HG02943 (cell line): Measurements from ENCODE around the gene PRELID1.
"Not testable (repeated sequence)": the region's sequence is repeated elsewhere in the genome, so short reads cannot be mapped to it uniquely, and the experiment has no call there.

Source experiments
- ATAC-seq: cut with Tn5 transposase; IDR thresholded peaks from one replicate; pipeline ENCODE4 v1.9.1; 2021; ENCODE audit warnings: mild to moderate bottlenecking, low read depth, moderate library complexity; ENCODE audit not compliant: unreplicated experiment

Gene PRELID1, protein sequence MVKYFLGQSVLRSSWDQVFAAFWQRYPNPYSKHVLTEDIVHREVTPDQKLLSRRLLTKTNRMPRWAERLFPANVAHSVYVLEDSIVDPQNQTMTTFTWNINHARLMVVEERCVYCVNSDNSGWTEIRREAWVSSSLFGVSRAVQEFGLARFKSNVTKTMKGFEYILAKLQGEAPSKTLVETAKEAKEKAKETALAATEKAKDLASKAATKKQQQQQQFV

DNA sequence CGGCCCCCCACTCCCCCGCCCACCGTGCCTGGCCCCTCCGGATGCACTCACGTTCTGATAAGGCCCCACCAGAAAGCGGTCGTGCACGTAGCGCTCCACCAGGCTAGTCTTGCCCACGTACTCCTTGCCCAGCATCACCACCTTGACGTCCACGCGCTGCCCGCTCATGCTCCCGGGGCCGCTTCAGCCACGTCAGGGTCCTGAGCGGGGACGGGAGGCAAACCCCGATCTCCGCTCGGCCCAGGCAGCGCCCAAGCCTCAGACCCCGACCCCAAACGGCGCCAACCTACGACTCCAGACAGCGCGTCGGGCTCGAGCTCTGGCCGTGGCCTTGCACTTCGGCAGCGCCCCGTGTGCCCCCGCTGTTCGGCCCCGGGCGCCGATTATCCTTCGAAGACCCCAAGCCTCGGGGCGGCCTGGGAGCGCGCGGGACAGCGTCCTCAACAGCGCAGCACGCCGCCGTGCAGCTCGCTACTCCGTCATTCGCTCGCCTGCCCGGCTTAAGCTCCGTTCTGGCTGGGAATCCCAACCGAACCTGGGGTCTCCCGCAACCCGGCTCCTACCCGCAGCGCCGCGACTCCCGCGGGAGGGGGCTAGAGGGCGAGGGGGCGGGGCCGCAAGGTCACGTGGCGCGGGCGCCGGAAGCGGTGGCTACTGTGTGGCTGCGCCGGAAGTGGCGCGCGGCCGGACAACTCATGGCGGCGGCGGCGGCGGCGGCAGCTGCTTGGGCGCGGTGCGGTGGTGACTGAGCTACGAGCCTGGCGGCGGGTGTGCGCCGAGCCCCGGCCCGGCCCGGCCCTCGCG, at the start of gene PRELID1, which contains the start of gene RAB24:
Gene PRELID1, plus strand, starts transcription at position 679 of the 804 bp plus-strand sequence. CDS start 187 bp downstream, outside the sequence.
Gene RAB24, minus strand, starts transcription at position 599 of the 804 bp plus-strand sequence. Its CDS starts 431 bp downstream, at position 168.
- ATAC-seq = peak; percentile 56

DNA sequence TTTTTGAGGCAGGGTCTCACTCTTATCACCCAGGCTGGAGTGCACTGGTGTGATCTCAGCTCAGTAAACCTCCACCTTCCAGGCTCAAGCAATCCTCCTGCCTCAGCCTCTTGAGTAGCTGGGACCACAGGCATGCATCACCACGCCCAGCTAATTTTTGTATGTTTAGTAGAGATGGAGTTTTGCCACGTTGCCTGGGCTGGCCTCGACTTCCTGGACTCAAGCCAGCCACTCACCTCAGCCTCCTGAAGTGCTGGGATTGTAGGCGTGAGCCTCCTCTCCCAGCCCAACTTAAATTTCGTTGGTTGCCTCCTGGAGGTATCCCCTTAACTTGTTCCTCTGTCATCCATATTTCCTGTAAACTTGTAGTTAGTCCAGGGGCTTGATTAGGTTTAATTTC, 47.3 kb upstream of the PRELID1 start:
- ATAC-seq = no peak

DNA sequence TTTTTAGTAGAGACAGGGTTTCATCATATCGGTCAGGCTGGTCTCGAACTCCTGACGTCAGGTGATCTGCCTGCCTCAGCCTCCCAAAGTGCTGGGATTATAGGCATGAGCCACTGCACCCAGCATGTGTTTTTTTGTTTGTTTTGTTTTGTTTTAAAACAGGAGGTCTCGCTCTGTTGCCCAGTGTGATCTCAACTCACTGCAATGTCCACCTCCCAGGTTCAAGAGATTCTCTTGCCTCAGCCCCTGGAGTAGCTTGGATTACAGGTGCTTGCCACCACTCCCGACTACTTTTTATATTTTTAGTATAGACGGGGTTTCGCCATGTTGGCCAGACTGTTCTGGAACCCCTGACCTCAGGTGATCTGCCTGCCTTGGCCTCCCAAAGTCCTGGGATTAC, 44.9 kb upstream of the PRELID1 start:
- not testable (repeated sequence) for ATAC-seq

DNA sequence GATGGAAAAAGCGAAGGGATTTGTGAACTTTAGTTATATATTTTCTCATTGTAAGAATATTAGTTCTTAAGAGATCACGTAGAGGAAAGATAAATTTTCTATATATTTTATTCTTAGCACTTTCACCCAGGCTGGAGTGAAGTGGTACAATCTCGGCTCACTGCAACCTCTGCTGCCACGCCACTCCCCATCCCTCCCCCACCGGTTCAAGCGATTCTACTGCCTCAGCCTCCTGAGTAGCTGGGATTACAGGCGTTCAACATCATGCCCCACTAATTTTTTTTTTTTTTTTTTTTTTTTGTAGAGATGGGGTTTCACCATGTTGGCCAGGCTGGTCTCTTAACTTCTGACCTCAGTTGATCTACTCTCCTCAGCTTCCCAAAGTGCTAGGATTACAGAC, 42.6 kb upstream of the PRELID1 start:
- no peak for ATAC-seq

DNA sequence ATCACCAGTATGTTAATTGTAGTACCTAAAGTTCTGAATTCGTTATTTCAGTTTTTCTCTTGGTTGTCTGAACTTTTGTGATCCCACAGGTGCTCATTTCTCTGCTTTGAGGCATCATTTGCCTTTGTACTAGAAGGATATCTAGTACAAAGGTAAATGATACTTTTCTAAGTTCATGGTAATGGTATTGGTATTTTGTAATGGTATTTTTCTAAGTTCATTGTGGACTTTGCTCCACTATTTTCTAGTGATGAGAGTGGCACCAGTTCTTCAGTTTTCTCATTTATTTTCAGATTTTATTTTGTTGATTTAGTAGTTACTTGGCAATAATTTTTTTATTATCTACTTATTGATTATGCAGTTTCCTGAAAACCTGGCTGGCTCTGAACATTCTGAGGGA, 42.1 kb upstream of the PRELID1 start:
- ATAC-seq = no peak

DNA sequence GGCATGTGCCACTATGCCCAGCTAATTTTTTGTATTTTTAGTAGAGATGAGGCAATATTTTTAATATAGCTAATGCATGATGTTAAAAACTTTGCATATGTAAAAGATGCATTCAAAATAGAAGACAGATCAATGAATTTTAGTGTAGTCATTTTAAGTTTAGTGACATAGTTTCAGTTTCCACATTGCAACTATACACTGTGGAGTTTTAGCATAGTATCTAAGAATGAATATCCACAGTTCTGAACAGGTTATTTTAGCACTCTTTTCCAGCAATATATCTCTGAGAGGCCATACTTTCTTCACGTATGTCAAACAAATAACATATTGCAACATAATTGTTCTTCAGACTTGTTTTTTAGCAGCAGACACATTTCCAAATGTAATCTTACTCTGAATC, 39.4 kb upstream of the PRELID1 start:
- no peak for ATAC-seq

DNA sequence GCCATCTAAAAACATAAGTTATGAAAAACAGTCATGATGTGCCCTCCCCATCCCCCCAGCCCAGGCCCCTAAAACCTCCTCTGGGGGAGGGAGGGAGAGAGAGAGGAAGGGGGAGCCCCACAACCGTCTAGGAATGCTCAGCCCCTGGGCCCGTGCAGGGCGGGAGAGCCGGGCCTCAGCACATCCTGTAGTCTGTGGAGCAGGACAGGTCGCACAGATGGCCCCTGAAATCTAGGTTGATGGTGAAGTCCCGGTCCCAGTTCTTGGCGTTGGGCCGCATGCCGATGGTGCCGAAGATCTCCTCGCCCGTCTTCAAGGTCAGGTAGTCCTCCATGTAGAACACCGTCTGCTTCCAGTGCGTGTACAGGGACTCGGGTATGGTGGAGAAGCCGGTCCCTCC, 38.2 kb upstream of the PRELID1 start:
- ATAC-seq = no peak

DNA sequence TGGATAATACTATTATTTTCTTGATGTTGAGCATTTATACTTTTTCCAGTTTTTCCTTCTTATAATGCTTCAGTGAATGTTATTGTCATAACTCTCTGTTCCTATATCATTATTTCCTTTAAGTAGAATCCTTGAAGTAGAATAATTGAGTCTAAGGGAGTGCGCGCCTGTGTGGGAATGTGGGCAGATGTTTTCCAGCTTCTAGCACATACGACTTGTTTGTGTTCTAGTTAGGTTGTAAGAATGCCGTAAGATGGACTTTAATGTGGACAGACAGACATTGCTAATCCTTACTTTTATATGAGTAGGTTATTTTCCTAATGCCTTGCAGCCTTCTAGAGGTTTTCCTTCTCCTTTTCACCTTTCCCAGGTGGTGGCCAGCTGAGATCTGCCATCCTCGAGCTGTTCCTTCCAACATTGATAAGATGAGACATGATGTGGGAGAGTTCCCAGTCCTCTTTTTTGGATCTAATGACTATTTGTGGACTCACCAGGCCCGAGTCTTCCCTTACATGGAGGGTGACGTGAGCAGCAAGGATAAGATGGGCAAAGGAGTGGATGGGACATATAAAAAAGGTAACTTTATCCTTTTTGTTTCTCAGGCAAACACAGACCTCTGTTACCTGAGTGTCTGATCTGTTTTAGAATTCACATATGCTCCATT, 34.2 kb upstream of the PRELID1 start:
- ATAC-seq = no peak

DNA sequence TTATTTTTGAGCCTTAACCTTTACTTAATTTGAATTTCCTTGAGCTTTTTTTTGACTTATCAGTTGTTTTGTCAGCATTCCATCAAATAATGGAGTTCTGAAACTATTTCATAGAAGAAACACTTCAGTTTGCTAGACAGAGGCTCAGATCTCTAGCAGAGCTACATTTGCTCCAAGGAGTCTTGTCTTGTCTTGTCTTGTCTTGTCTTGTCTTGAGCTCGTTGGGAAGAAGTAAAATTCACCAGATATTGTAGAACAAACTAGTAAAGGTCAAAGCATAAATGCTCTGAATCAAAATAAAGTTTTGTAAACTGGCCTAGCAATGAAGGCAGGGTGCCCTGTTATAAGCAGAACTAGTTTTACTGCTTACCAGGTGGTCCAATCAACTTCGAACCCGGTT, 33.6 kb upstream of the PRELID1 start:
- no peak for ATAC-seq

DNA sequence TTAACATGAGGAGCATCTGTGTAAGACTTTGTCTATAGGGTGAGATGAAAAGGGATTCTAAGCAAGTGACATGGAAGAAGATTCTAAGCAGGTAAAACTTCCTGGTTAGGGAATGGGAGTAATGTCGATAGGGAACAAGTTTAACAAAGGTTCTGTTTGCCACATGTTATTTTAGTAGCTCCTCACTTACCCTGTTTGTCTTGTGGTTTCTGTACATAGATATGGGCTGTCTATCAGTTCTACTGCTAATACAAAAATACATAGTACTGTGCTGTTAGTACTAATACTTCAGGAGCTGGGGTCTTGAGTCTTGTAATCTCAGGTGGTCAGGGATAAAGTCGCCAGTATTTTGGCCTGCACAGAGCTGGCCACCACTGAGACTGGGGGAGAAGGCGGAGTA, 32.9 kb upstream of the PRELID1 start:
- ATAC-seq = no peak

DNA sequence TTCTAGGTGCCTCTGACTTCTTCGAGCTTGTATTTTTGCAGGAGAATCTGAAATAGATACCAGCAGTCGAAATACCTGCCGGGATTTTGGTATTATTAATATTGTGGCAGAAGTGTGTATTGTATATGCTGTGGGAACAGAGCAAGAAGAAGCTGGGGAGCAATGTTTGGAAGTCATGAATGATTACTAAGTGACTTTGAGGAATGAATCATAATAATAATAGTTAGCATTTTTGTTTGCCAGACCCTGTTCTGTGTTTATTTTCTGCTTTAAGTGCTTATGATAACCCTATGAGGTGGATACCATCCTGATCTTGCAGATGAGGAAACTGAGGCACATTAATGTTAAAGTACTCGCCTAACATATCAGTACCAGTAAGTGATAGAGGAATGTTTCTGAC, 32.5 kb upstream of the PRELID1 start:
- no peak for ATAC-seq

DNA sequence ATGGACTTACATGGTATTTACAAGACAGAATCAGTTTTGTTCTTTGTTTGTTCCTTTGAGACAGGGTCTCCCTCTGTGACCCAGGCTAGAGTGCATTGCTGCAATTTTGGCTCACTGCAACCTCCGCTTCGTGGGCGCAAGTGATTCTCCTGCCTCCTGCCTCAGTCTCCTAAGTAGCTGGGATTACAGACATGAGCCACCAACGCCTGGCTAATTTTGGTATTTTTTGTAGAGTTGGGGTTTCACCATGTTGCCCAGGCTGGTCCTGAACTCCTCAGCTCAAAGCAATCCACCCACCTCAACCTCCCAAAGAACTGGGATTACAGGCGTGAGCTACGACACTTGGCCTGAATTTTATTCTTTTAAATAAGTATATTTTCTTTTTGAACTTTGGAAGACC, 27.7 kb upstream of the PRELID1 start:
- no peak for ATAC-seq

DNA sequence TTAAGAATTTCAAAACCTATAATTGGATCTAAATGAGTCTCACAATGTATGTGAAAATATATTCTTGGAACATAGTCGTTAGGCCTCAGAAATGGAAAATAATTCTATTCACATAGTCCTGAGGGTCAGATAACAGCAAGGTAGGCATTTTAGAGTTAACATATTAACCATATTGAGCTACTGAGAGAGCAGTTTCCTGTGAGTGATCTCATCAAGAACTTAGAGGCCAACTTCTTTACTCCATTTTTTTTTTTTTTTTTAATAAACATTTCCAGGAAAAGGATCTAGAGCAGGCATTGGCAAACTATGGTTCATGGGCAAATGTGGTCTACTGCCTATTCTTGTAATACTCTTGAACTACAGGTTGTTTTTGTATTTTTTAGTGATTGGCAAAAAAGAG, 26.7 kb upstream of the PRELID1 start:
- no peak for ATAC-seq

DNA sequence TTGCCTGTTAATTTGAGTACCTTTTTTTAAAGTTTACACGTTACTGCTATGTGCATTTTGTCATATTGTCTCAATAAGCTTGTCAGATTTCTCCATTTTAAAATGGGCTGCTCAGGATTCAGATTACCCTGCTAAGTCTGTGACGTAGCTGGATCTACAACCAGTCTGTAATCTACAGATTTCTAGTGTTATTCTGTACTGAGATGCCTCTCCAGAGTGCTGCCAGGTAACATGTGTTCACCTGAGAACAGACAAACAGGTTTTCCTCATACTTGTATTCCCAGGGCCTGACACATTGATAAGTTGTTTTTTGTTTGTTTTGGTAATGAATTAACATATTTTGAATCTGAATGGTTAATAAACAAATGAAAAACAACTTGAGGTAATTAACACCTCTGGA, 15.4 kb upstream of the PRELID1 start:
- no peak for ATAC-seq

DNA sequence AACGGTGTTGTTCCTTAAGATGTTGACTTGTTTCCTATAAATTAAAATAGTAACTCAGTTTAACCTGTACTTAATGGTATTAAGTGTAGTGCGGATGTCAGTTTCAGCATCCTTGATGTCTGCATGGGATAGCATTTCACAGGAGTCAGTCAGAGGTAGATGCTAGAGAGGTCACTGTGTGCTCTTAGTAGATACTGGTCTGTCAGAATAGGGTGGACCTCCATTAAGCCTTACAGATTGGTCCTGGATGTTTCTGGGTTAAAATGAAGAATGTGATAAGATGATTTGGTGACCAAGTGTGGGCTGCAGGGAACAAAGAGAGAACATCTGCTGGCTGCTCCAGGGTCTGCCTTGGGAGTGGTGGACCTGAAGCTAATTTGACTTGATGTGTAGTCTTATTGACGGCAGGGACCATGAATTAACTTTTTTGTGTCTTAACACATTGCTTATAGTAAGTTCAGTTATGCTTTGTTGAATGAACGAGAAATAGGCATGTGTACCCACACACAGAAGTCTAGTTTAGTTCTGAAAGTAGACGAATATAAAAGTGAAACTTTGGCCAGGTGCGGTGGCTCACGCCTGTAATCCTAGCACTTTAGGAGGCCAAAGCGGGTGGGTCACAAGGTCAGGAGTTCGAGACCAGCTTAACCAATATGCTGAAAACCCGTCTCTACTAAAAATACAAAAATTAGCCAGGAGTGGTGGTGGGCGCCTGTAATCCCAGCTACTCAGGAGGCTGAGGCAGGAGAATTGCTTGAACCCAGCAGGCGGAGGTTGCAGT, 12.6 kb upstream of the PRELID1 start:
- no peak for ATAC-seq

DNA sequence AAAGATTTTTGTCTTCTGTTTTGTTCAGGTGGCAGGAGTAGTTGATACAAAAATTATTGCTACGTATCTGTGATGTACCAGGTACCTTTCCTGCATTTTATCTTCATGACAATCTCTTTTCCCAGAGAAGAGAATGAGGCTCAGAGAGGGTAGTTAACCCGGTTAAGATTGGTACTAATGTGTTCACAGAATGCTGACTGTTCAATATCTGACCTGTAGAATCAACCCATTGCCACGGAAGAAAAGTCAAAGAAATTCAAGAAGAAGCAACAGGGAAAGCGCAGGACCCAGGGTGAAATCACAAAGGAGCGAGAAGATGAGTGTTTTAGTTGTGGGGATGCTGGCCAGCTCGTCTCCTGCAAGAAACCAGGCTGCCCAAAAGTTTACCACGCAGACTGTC, 11.9 kb upstream of the PRELID1 start:
- no peak for ATAC-seq

DNA sequence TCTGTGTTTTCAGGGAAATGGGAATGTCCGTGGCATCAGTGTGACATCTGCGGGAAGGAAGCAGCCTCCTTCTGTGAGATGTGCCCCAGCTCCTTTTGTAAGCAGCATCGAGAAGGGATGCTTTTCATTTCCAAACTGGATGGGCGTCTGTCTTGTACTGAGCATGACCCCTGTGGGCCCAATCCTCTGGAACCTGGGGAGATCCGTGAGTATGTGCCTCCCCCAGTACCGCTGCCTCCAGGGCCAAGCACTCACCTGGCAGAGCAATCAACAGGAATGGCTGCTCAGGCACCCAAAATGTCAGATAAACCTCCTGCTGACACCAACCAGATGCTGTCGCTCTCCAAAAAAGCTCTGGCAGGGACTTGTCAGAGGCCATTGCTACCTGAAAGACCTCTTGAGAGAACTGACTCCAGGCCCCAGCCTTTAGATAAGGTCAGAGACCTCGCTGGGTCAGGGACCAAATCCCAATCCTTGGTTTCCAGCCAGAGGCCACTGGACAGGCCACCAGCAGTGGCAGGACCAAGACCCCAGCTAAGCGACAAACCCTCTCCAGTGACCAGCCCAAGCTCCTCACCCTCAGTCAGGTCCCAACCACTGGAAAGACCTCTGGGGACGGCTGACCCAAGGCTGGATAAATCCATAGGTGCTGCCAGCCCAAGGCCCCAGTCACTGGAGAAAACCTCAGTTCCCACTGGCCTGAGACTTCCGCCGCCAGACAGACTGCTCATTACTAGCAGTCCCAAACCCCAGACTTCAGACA, 9.6 kb upstream of the PRELID1 start:
- no peak for ATAC-seq

DNA sequence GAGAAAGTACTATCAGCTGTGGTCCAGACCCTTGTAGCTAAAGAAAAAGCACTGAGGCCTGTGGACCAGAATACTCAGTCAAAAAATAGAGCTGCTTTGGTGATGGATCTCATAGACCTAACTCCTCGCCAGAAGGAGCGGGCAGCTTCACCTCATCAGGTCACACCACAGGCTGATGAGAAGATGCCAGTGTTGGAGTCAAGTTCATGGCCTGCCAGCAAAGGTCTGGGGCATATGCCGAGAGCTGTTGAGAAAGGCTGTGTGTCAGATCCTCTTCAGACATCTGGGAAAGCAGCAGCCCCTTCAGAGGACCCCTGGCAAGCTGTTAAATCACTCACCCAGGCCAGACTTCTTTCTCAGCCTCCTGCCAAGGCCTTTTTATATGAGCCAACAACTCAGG, 9.0 kb upstream of the PRELID1 start:
- no peak for ATAC-seq

DNA sequence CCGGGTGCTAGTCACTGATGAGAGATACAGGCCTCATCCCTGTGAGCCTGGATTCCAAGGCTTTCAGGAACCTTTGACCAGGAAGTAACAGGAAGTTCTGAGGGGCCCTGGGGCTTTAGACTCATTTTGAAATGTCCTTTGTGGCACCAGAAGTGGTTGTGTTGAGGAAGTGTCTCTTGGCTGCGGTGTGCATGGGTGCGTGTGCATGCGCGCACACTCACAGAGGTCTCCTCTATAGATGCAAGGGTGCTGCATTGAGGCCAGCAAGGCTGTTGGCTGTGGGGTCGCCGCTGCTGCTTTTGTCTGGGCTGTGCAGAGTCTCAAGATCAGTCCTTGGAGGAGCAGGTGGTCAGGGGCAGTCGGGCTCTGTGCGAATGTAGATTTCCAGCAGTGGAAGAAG, 7.7 kb upstream of the PRELID1 start:
- no peak for ATAC-seq

DNA sequence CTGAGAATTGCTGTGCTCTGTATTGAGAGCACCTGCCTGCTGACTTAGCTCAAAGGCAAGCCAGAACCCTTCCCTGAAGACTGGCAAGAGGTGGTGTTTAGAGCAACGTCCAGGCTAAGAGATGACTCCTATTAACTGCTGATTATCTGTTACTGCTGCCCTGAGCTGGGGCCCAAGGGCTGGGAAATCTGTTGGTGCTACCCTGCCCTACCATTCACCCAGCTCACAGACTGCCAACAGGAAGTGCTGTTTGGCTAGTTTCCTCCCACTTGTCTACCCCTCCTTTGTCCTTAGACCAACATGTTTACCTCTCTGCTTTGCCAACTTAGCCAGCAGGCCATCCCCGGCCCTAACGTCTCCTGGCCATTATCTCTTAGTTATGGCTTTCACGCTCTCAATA, 7.0 kb upstream of the PRELID1 start:
- ATAC-seq = no peak
